HepG2 (cell line): Measurements from ENCODE around the gene SLIT3. TPM values are rescaled to one million over a fixed set of nuclear protein-coding genes. Genes with fewer than 3 reads are reported as not detected.
A peak's percentile ranks its signal among the peaks of the same experiment; 100 is the strongest.

Experiments used
- ATF3 ChIP-seq: sonication (generic); formaldehyde crosslinking; IDR thresholded peaks from 2 replicates; pipeline ENCODE4 v1.4.0; 2020; ENCODE audit warnings: missing genetic modification reagents
- BCLAF1 ChIP-seq: fragments of 450-650 bp; IDR thresholded peaks from 2 replicates; pipeline ENCODE4 v1.6.1; 2017; ENCODE audit warnings: mild to moderate bottlenecking
- CEBPG ChIP-seq: IDR thresholded peaks from 2 replicates; pipeline ENCODE4 v1.6.1; 2016
- EP300 ChIP-seq, 3 experiments: sonication (generic) in 1 of 3; formaldehyde crosslinking in 1 of 3; IDR thresholded peaks; 2 replicates each; pipeline versions ENCODE4 v1.5.1 to v1.6.1; 2011 to 2020; ENCODE audit warnings: low read depth in 2 of 3, low read length in 2 of 3, borderline replicate concordance in 1 of 3, improper control_type of control experiment in 1 of 3, mild to moderate bottlenecking in 1 of 3, missing genetic modification reagents in 1 of 3, moderate library complexity in 1 of 3
- FOXA1 ChIP-seq, 2 experiments: fragments of 450-650 bp in 1 of 2; sonication (generic) in 1 of 2; formaldehyde crosslinking in 1 of 2; IDR thresholded peaks; 2 replicates each; pipeline versions ENCODE4 v1.4.0 to v1.6.1; 2016 to 2020; ENCODE audit warnings: missing genetic modification reagents in 1 of 2
- FOXP1 ChIP-seq, 2 experiments: fragments of 450-650 bp in 1 of 2; IDR thresholded peaks; 2 replicates each; pipeline ENCODE4 v1.6.1; 2017 to 2018; ENCODE audit warnings: antibody characterized with exemption in 1 of 2
- GABPB1 ChIP-seq: IDR thresholded peaks from 2 replicates; pipeline ENCODE4 v1.6.1; 2016; ENCODE audit warnings: mild to moderate bottlenecking, missing genetic modification reagents, moderate library complexity, missing compliant biosample characterization
- GATAD2A ChIP-seq: IDR thresholded peaks from 2 replicates; pipeline ENCODE4 v1.6.1; 2016
- HDAC2 ChIP-seq: sonication (generic); formaldehyde crosslinking; IDR thresholded peaks from 2 replicates; pipeline ENCODE4 v1.4.0; 2020; ENCODE audit warnings: missing genetic modification reagents
- HMGA1 ChIP-seq: sonication (generic); formaldehyde crosslinking; conservative IDR thresholded peaks from 2 replicates; pipeline ENCODE4 v1.4.0; 2020; ENCODE audit warnings: missing genetic modification reagents
- KDM6A ChIP-seq: IDR thresholded peaks from 2 replicates; pipeline ENCODE4 v1.6.1; 2016; ENCODE audit warnings: low read depth
- MIXL1 ChIP-seq: IDR thresholded peaks from 2 replicates; pipeline ENCODE4 v1.6.1; 2016
- NCOA2 ChIP-seq: sonication (generic); formaldehyde crosslinking; IDR thresholded peaks from 2 replicates; pipeline ENCODE4 v1.8.0; 2022; ENCODE audit warnings: inconsistent platforms
- PAXIP1 ChIP-seq: sonication (generic); formaldehyde crosslinking; conservative IDR thresholded peaks from 2 replicates; pipeline ENCODE4 v1.4.0; 2020; ENCODE audit warnings: mild to moderate bottlenecking, missing genetic modification reagents, moderate library complexity
- PHF21A ChIP-seq: sonication (generic); formaldehyde crosslinking; IDR thresholded peaks from 2 replicates; pipeline ENCODE4 v1.5.0; 2020; ENCODE audit warnings: mild to moderate bottlenecking, missing genetic modification reagents
- RARA ChIP-seq: IDR thresholded peaks from 2 replicates; pipeline ENCODE4 v1.6.1; 2016; ENCODE audit warnings: missing genetic modification reagents, missing compliant biosample characterization
- SOX13 ChIP-seq, 3 experiments: fragments of 450-650 bp in 1 of 3; sonication (generic) in 1 of 3; formaldehyde crosslinking in 1 of 3; IDR thresholded peaks in 2 of 3; conservative IDR thresholded peaks in 1 of 3; 2 replicates each; pipeline versions ENCODE4 v1.5.0 to v1.6.1; 2016 to 2020; ENCODE audit warnings: antibody characterized with exemption in 1 of 3, mild to moderate bottlenecking in 1 of 3, missing compliant biosample characterization in 1 of 3, missing genetic modification reagents in 1 of 3, moderate library complexity in 1 of 3
- TAF1 ChIP-seq: sonication (generic); formaldehyde crosslinking; IDR thresholded peaks from 2 replicates; pipeline ENCODE4 v1.4.0; 2020; ENCODE audit warnings: missing genetic modification reagents
- TCF7 ChIP-seq: sonication (generic); IDR thresholded peaks from 2 replicates; pipeline ENCODE4 v1.6.1; 2016; ENCODE audit warnings: antibody characterized with exemption, low read depth
- ZBTB3 ChIP-seq: sonication (generic); formaldehyde crosslinking; IDR thresholded peaks from 2 replicates; pipeline ENCODE4 v1.4.0; 2020; ENCODE audit warnings: low read depth, mild to moderate bottlenecking, moderate library complexity, missing genetic modification reagents, borderline replicate concordance
- ZC3H13 ChIP-seq: sonication (generic); formaldehyde crosslinking; IDR thresholded peaks from 2 replicates; pipeline ENCODE4 v1.8.1; 2023; ENCODE audit warnings: mild to moderate bottlenecking, missing genetic modification reagents, moderate library complexity
- ZNF234 ChIP-seq: sonication (generic); formaldehyde crosslinking; conservative IDR thresholded peaks from 2 replicates; pipeline ENCODE4 v1.5.1; 2020; ENCODE audit warnings: mild to moderate bottlenecking, missing genetic modification reagents
- ZNF891 ChIP-seq: sonication (generic); formaldehyde crosslinking; IDR thresholded peaks from 2 replicates; pipeline ENCODE4 v1.5.0; 2020; ENCODE audit warnings: mild to moderate bottlenecking, missing genetic modification reagents
- polyA plus RNA-seq, 8 experiments: library from polyadenylated mRNA; depleted of rRNA in 3 of 8; stranded (reverse) in 7 of 8; unstranded in 1 of 8; fragments of >200 nt; fragmentation: Illumina TruSeq in 4 of 8; extraction: Trizol in 4 of 8; gene quantifications; 2 replicates each; pipeline versions ENCODE4 v1.2.1 to v1.2.3, GENCODE V29; 2011 to 2016; ENCODE audit warnings: low read depth in 4 of 8, missing spikeins in 1 of 8, mixed read lengths in 1 of 8; ENCODE audit not compliant: insufficient read depth in 1 of 8
- total RNA-seq, 5 experiments: library from RNA; depleted of rRNA; stranded (reverse); fragments of >200 nt; fragmentation: Illumina TruSeq; extraction: Trizol; gene quantifications; 2 replicates each; pipeline ENCODE4 v1.2.3, GENCODE V29; 2016; ENCODE audit warnings: low read depth in 1 of 5

SLIT3 gene
- total and polyA plus RNA-seq, 2 of the 13 experiments (the other 11 are each of a cell fraction or from before 2014, with no cell fraction given): not detected

- no peak for TF ChIP-seq SOX13 (IDR thresholded peaks at IDR 0.05)
- peak in 1 of 2 experiments; percentile 31; a peak in 1 of 4 replicates for TF ChIP-seq SOX13 (CRISPR knock-in tag; conservative IDR thresholded peaks at IDR 0.05 in 1 of 2, IDR thresholded peaks at IDR 0.05 in 1 of 2)
- 0 out of 2 replicates have a peak, but pooled peaks have one; percentile 19 for TF ChIP-seq CEBPG
- TF ChIP-seq HMGA1 (CRISPR knock-in tag): no peak
- TF ChIP-seq GATAD2A (CRISPR knock-in tag): 0 out of 2 replicates have a peak, but pooled peaks have one; percentile 14
- no peak for TF ChIP-seq ZNF234
- no peak for TF ChIP-seq TAF1 (CRISPR knock-in tag)
- peak; percentile 26; the same call in 1 of the 2 replicates for TF ChIP-seq HDAC2 (CRISPR knock-in tag)
- no peak for TF ChIP-seq ZC3H13 (CRISPR knock-in tag)
- peak; percentile 32; the same call in 1 of the 2 replicates for TF ChIP-seq PHF21A
- TF ChIP-seq KDM6A (CRISPR knock-in tag): 0 out of 2 replicates have a peak, but pooled peaks have one; percentile 18
- TF ChIP-seq ZNF891 (CRISPR knock-in tag): no peak
- TF ChIP-seq TCF7: 0 out of 2 replicates have a peak, but pooled peaks have one; percentile 10
- TF ChIP-seq RARA (CRISPR knock-in tag): peak; percentile 64
- peak; percentile 33; the same call in 1 of the 2 replicates for TF ChIP-seq MIXL1 (CRISPR knock-in tag)
- TF ChIP-seq BCLAF1: no peak
- TF ChIP-seq ZBTB3 (CRISPR knock-in tag): no peak
- TF ChIP-seq NCOA2 (CRISPR knock-in tag): peak; percentile 60
- no peak for TF ChIP-seq FOXA1 (IDR thresholded peaks at IDR 0.05)
- TF ChIP-seq FOXA1 (CRISPR knock-in tag; IDR thresholded peaks at IDR 0.05): 0 out of 2 replicates have a peak, but pooled peaks have one; percentile 45
- peak; percentile 47; the same call in 1 of the 2 replicates for TF ChIP-seq PAXIP1 (CRISPR knock-in tag)
- peak in 1 of 2 experiments; percentile 32; a peak in 1 of 4 replicates for TF ChIP-seq EP300 (IDR thresholded peaks at IDR 0.05; ENCODE audit: low read depth in 2 of 2, low read length in 2 of 2)
- TF ChIP-seq EP300 (CRISPR knock-in tag; IDR thresholded peaks at IDR 0.05; ENCODE audit: borderline replicate concordance): no peak
- no peak for TF ChIP-seq FOXP1 (IDR thresholded peaks at IDR 0.05)
- peak; percentile 53; the same call in 1 of the 2 replicates for TF ChIP-seq FOXP1 (CRISPR knock-in tag; IDR thresholded peaks at IDR 0.05)
- peak; percentile 23; the same call in 1 of the 2 replicates for TF ChIP-seq GABPB1 (CRISPR knock-in tag)
- peak; percentile 67; the same call in 1 of the 2 replicates for TF ChIP-seq ATF3 (CRISPR knock-in tag)
Measured at GRCh38 chr5:168696611-168697010, 604.3 kb downstream of the SLIT3 start (continued).
